Femur (tissue), 1 donor: Measurements from ENCODE around the gene INPP4A.

Source experiments
- DNase-seq: peaks from one replicate; pipeline ENCODE4 v3.0.0-alpha.2; 2017

The INPP4A gene

GRCh38 chr2:98547092-98547790 is 102.6 kb downstream of the INPP4A start:
- no peak for DNase-seq

GRCh38 chr2:98548920-98549818 is 104.5 kb downstream of the INPP4A start:
- no peak for DNase-seq

- no peak for DNase-seq
These were observed 105.5 kb downstream of the INPP4A start for GRCh38 chr2:98550165-98550564.

- no peak for DNase-seq
These were observed 106.7 kb downstream of the INPP4A start for GRCh38 chr2:98551316-98551715.

- DNase-seq, result no peak
These were observed 108.0 kb downstream of the INPP4A start for GRCh38 chr2:98552499-98553179.

- no peak for DNase-seq
These were observed 109.6 kb downstream of the INPP4A start for GRCh38 chr2:98554116-98554861.

- no peak for DNase-seq
These were observed 111.0 kb downstream of the INPP4A start for GRCh38 chr2:98555696-98556095.

GRCh38 chr2:98556344-98557033 is 111.8 kb downstream of the INPP4A start:
- DNase-seq, result no peak

- DNase-seq, result no peak
These were observed 114.3 kb downstream of the INPP4A start for GRCh38 chr2:98558852-98559530.

- no peak for DNase-seq
These were observed 114.9 kb downstream of the INPP4A start for GRCh38 chr2:98559581-98559980.

GRCh38 chr2:98560256-98560771 is 115.7 kb downstream of the INPP4A start:
- no peak for DNase-seq

GRCh38 chr2:98561018-98561417 is 116.4 kb downstream of the INPP4A start:
- no peak for DNase-seq

GRCh38 chr2:98561902-98562695 is 117.4 kb downstream of the INPP4A start:
- DNase-seq, result no peak

- DNase-seq, result no peak
These were observed 118.7 kb downstream of the INPP4A start for GRCh38 chr2:98563394-98563793.

- DNase-seq, result no peak
These were observed 120.0 kb downstream of the INPP4A start for GRCh38 chr2:98564541-98565132.

GRCh38 chr2:98565286-98565860 is 120.7 kb downstream of the INPP4A start:
- no peak for DNase-seq

GRCh38 chr2:98565941-98566340 is 121.3 kb downstream of the INPP4A start:
- no peak for DNase-seq

- no peak for DNase-seq
These were observed 123.7 kb downstream of the INPP4A start for GRCh38 chr2:98568161-98568956.
